COR-L47 (cell line): Measurements from ENCODE around the gene THRA.

Experiments used
- DNase-seq: peaks from one replicate; lab custom pipeline; 2025; lab: John Stamatoyannopoulos, UW

The THRA gene

GRCh38 chr17:40026816-40027613, 35.8 kb upstream of the THRA start:
- DNase-seq, result peak; percentile 59

DNA sequence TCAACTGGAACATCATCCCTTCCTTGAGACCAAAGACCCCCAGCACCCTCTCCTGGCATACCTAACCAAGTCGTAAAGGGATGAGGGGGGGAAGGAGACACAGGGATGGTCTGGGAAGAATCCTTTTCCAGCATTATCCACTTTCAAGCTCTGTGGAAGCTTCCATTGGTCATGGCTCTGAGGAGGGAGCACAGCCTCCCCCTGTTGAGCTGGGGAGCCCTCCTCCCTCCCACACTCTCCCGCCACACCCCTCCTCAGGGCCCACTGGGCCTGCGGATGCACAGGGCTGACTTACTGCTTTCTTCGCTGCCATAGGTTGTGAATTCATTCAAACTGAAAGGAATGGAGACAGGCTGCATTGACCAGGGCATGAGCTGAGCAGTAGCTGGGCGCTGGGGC, 35.2 kb upstream of the THRA start:
- DNase-seq, result no peak

- no peak for DNase-seq
Measured at GRCh38 chr17:40028595-40028994, 34.2 kb upstream of the THRA start.

GRCh38 chr17:40031706-40032105, 31.1 kb upstream of the THRA start:
- no peak for DNase-seq

GRCh38 chr17:40032322-40033320, 30.1 kb upstream of the THRA start:
- DNase-seq, result no peak

DNA sequence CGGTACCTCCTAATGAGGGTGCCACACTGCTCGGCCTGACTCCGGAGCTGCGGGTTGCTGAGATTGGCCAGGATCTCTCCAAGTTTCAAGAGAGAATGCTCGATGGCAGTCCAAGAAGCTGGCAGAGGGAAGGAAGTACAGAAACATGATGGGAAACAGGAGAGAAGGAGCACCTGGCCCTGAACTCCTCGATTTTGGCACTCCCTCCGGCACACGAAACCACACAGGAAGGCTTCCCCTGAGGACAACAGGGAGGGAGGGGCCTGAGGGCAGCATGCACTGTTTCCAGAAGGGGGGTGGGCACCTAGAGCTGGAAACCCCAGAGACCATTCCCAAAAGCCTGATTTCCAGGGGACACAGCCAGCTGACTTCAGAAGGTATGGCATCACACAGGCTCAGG, 29.4 kb upstream of the THRA start:
- DNase-seq, result no peak

- DNase-seq, result no peak
Measured at GRCh38 chr17:40034426-40035161, 28.2 kb upstream of the THRA start.

DNA sequence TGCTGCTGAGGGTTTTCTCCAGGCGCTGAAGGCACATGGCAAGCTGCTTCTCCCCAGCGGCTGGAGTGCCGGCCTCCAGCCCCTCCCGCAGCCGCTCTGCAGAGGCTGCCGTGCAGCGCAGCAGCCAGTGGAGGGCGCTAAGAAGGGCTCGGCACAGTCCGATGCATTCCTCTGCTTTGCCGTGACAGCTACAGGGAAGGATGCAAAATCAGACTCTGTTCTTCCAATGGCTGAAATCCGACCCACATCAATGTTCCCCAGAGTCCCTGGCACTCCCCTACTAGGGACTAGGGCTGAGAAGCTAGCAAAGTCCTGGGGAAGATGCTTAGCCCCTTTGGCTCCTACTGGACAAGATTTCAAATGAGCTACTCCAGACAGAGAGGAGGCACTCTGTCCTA, 27.6 kb upstream of the THRA start:
- no peak for DNase-seq

- DNase-seq, result peak; percentile 26
Measured at GRCh38 chr17:40038882-40039513, 23.8 kb upstream of the THRA start.

GRCh38 chr17:40041196-40041595, 21.6 kb upstream of the THRA start:
- no peak for DNase-seq

DNA sequence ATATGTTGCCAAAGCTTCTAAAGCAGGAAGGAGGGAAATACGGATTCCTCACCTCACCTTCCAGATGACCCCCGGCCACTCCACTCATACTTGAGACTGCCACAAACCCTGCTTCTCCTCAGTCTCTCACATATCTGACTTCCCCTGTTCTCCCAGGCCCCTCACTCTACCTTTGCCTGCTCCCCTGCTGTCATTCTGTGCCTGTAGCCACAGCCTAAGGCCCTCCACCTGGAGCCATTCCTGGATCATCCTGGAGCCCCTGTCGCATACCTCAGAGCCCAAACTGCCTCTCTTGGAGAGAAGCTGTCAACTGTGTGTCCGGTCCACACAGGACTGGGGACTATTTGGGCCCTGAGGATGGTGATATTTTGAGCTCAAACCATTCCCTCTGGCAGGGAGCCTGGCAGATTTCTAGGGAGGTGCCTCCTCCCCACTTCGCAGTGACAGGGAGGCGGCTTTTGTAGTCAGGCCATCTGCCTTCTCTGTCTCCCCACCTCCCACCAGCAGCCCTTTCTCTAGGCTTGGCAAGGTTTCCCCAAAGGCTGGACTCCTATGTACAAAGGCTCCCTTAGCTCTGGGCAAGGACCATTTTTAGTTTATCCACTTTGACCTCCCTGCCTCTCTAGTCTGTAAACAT, 6.3 kb upstream of the THRA start:
- DNase-seq, result no peak

DNA sequence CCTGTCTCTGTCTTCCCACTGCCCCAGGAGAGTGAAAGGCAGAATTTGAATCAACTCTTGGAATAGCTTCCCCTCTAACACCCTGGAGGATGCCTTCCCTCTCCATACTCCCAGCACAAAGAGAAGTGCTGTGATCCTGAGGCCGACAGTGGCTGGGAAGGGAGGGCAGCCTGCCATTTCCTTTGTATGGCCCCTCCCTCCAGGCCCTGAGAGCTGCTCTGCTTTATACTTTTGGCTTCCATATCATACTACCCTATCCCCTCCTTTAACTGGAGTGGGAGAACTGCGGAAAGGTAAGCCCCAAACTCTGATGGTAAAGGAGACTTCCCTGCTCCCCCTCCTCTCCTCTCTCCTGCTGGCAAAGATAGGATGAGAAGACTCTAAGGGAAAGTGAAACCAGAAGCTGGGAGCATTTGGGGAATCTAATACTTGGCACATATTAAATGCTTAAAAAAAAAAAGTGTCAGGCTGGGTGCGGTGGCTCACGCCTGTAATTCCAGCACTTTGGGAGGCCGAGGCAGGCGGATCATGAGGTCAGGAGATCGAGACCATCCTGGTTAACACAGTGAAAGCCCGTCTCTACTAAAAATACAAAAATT, 4.5 kb upstream of the THRA start:
- DNase-seq, result no peak

DNA sequence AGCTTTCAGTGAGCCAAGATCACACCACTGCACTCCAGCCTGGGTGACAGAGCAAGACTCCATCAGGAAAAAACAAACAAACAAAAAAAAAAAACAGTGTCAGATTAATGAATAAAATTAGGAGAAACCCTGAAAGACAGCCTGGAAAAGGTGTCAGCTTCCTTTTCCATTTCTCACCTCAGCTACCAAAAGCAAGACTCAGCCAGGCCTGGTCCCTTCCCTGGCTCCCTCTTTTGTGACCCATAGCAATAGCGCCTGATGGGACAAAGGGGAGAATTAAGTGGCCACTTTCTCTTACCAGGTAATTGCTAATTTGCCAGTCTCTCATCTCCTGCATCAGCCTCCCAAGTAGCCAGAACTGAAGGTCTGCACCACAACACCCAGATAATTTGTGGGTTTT, 3.9 kb upstream of the THRA start:
- DNase-seq, result no peak

DNA sequence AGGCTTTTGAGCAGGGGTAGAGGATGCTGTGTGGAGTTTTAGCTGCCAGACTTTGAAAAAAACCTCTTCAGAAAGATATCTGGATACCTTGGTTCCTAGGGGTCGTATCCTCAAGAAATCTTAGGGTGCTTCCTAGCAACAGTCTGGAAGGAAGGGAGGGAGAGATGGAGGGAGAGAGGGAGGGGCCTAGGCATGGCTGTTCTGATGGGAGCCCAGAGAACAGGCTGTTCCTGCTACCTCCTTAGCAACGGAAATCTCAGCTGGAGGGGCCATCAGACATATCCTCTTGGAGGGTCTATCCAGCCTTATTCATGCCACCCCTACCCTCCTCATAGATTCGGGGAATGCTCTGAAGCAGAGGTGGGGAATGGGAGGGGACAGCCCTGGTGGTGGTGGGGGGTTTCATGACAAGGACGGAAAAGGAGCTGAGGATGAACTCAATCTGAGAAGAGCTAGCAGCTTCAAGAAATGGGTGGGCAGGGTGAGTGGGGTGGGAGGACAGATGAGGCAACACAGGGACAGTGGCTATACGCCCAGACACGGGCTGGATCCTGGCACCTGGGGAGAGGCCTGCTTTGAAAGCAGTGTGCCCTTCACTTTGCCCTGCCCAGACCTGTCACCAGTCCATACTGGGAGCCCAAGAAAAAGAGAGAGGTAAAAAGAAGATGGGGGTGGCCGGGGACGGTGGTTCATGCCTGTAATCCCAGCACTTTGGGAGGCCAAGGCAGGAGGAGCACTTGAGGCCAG, 2.9 kb upstream of the THRA start:
- no peak for DNase-seq

GRCh38 chr17:40060887-40061608, 1.7 kb upstream of the THRA start:
- DNase-seq, result no peak

DNA sequence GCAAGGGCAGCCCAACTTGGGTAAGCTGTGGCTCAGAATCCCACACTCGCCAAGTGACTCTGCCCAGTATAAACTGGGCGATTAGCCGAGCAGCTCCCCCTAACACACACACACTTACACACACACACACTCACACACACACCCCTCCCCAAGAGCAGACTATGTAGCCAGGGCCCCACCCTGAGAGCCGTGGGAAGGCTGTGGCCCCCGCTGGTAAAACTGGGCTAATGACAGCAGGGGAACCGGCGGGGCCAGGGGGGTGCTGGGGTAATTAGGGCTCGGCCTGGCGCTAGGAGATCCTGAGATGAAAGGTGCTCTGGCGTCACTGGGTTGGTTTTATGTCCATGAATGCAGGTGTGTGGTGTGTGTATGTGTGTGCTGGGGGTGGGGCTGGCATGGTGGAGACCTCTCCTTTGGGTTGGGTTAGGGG, 1.1 kb upstream of the THRA start:
- no peak for DNase-seq

DNA sequence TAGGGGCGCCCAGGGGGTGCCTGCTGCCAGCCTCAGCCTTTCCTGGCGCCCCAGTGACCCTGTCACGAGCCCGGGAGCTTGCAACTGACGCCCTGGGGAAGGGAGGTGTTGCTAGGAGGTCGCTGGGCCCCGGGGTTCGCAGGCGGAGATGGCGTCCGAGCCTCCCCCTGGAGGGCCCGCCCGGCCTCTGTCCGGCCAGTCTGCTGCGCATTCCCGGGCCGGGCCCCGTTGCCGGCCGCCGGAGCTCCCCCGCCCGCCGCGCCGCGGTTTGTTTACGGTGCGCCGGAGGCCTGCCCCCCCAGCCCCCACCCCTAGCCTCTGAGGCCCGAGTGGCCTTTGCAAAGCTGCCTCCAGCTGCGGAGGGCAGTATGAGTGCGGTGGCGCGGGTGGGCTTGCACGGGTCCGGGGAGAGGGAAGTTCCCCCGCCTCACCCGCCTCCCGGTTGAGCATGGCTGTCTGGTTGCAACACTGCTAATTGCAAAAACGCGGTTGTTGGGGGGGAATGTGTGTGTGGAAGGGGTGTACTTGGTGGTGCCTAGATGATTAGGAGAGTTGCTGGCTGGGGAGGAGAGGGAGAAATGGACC, 514 bp downstream of the THRA start:
- DNase-seq, result no peak

- no peak for DNase-seq
Measured at GRCh38 chr17:40063901-40064531, 1.3 kb downstream of the THRA start.
